NCI-H510A (cell line): ENCODE measurements around the gene GDPD5.
A peak's percentile ranks its signal among the peaks of the same experiment; 100 is the strongest.

Experiments used
- DNase-seq: peaks from one replicate; lab custom pipeline; 2025; lab: John Stamatoyannopoulos, UW

The GDPD5 gene, protein sequence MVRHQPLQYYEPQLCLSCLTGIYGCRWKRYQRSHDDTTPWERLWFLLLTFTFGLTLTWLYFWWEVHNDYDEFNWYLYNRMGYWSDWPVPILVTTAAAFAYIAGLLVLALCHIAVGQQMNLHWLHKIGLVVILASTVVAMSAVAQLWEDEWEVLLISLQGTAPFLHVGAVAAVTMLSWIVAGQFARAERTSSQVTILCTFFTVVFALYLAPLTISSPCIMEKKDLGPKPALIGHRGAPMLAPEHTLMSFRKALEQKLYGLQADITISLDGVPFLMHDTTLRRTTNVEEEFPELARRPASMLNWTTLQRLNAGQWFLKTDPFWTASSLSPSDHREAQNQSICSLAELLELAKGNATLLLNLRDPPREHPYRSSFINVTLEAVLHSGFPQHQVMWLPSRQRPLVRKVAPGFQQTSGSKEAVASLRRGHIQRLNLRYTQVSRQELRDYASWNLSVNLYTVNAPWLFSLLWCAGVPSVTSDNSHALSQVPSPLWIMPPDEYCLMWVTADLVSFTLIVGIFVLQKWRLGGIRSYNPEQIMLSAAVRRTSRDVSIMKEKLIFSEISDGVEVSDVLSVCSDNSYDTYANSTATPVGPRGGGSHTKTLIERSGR

DNA sequence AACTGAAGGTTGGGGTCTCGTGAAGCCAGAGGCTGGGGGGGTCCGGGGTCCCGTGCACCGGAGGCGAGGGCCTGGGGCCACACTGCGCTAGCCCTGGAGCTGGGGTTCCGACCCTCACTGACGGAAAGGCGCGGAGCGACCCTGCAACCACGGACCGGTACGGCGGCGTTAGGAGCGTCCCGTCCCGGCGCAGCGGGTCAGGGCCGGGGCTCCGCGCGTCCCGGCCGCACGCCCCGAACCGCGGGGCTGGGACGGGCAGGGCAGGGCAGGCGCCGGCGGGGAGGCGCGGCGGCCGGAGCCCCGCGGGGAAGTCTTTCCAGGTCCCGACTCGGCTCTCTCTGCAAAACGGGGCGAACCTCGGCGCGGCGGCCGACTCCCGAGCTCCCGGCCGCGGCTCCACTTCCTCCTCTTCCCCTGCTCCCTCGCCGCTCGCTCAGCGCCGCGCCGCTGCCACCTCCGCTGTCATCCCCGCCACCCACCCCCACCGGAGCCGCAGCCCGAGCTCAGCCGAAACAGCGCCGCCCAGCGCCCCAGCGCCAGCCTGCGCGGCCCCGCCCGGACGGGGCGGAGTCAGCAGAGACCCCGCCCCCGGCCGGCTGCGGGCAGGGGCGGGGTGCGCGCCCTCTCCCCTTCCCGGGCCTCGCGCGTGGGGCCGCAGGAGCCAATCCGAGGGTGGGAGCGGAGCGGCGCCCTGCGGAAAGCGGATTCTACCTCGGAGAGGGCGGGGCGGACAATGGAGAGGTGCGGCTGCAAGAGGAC lies at the start of gene GDPD5:
Gene GDPD5 (minus strand): TSS at position 509 of the 759 bp plus-strand sequence. CDS start 48,206 bp downstream, outside the sequence.
- peak; percentile 86 for DNase-seq

DNA sequence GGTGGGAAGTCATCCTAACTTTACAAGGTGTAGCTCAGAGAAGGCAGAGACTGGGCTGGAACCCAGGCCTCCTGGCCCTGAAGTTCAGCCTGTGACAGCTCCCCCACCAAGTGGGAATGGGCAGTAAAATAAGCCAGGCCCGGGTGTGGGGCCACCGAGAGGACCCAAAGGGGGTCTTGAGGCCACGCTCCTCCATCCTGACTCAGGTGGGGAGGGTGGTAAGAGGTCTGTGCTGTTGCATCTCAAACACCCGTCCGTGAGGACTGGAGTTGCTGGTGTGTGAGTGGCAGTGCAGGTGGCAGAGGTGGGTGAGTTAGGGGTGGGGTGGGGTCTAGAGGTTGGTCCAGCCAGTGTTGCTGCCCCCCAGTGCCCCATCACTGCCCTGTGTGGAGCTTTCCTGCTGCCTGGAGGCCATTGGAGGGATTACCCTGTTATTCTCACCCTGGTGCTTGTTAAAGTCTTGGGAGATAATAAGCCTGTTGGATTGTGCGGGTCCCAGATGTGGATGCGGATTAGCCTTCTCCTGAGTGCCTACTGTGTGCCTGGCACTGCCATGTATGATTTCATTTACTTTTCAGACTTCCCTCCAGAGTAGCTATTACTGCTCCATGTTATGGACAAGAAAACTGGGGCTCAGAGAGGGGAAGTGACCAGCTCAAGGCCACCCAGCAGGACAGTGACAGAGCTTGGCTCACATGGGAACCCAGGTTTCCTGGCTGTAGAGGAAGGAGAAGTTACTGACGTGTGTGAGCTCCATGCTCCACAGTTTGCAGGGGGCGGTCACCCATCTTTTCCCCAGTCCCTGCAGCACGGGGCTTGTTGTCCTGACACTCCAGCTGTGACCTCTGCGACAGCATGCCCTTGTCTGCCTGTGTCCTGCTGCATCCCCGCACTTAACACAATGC lies 49.2 kb upstream of the GDPD5 start:
- no peak for DNase-seq

DNA sequence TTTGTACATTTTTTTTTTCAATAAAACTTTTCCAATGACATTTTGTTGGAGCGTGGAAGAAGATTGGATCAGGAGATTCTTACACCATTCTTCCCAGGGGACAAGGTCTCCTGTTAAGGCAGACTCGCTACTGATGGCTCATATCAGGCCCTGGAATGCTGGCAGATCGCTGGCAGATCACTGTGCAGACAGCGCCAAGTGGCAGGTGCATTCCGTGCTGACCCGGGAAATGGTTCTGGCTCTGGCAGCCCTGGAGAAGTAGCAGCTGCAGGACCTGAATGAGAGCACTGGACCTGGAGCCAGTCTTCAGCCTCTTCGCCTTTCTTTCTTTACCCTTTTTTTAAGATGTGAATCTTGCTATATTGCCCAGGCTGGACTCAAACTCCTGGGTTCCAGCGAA lies 47.0 kb upstream of the GDPD5 start:
- no peak for DNase-seq

DNA sequence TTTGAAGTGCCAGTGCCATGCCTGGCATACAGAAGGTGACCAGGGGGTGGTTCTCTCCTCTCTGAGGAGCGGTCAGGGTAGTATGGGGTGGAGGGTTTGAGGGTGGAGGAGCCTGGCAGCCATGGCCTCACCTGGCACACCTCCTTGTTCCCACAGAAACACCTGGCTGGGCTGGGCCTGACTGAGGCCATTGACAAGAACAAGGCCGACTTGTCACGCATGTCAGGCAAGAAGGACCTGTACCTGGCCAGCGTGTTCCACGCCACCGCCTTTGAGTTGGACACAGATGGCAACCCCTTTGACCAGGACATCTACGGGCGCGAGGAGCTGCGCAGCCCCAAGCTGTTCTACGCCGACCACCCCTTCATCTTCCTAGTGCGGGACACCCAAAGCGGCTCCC lies 45.9 kb upstream of the GDPD5 start:
- no peak for DNase-seq

DNA sequence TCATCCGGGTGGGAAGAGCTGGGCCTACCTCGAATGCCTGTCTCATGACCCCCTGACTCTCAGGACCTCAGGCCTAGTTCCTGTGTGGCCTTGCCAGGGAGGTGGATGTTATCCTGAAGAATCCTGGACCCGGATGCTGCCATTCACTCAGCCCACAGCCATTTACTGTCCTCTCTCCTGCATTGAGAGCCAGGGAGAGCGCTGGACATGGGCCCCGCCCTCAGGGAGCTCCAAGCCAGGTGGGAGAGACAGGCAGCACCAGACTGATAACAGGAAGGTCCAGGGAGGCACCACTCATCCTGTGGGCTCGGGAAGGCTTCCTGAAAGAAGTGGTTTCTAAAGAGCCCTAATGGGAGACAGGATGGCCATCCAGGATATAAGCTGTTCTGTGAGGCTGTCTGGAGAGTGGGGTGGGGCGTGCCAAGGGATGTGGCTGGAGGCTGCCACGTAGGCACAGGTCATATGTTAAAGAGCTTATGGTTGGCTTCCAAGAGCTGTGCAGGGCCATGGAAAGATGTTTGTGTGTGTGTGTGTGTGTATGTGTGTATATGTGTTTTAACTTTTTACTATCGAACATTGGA lies 44.9 kb upstream of the GDPD5 start:
- DNase-seq = no peak

DNA sequence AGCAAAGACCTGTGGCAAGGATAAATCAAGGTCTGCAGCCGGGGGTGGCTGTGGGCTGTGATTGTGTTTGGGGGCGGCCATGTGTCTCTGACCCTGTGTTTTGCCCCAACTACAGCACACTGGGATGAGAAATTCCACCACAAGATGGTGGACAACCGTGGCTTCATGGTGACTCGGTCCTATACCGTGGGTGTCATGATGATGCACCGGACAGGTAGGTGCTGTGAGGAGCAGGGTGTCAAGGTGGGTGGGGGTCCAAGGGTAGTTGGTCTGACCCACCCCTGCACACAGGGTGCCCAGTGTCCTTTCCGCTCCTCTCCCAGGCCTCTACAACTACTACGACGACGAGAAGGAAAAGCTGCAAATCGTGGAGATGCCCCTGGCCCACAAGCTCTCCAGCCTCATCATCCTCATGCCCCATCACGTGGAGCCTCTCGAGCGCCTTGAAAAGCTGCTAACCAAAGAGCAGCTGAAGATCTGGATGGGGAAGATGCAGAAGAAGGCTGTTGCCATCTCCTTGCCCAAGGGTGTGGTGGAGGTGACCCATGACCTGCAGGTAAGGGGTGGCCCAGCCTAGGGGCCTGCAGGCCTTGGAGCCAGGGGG lies 43.0 kb upstream of the GDPD5 start:
- DNase-seq = no peak

DNA sequence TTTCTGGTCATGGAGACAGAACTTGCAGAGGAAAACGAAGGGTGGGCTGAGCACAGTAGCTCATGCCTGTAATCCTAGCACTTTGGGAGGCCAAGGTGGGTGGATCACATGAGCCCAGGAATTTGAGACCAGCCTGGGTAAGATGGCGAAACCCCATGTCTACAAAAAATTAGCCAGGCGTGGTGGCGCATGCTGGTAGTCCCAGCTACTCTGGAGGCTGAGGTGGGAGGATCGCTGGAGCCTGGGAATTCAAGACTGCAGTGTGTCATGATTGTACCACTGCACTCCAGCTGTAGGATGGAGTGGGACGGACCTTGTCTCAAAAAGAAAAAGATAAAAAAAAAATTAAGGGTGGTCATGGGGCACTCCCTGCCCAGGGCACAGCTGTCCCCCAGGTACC lies 42.2 kb upstream of the GDPD5 start:
- no peak for DNase-seq

DNA sequence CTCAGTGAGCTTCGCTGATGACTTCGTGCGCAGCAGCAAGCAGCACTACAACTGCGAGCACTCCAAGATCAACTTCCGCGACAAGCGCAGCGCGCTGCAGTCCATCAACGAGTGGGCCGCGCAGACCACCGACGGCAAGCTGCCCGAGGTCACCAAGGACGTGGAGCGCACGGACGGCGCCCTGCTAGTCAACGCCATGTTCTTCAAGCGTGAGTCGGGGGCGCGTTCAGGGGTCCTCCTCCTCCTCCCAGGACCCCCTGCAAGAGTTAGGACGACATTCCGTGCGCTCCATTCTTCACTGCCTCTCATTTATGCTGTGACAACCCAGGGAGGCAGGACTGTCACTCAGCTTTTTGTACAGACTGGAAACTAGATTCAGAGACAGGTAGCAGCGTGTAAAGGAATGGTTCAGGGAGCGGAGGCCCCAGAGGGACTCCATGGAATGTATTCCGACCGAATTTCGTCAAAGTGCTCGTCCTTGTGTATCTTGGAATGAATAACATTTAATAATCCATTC lies 41.1 kb upstream of the GDPD5 start:
- no peak for DNase-seq

DNA sequence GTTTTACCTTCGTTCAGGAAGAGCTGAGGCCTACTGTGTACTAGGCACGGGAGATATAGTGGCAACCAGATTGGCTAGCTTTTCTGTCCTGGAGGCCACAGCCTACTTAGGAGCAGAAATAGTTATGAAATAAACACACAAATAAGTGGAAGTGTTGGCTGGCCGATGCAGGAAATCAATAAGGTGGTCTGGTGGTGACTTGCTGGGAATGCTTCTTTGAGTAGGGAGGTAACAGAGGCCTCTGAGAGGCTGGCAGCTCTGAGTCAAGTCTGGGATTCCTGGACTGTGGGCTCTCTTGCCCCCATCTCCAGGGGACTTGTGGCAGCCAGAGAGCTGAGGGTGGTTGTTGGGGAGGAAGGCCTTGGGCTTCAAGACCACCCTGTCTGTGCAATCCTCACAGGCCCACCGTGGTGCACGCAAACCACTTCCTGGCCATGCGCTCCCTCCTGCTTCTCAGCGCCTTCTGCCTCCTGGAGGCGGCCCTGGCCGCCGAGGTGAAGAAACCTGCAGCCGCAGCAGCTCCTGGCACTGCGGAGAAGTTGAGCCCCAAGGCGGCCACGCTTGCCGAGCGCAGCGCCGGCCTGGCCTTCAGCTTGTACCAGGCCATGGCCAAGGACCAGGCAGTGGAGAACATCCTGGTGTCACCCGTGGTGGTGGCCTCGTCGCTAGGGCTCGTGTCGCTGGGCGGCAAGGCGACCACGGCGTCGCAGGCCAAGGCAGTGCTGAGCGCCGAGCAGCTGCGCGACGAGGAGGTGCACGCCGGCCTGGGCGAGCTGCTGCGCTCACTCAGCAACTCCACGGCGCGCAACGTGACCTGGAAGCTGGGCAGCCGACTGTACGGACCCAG lies 40.4 kb upstream of the GDPD5 start:
- DNase-seq = no peak

DNA sequence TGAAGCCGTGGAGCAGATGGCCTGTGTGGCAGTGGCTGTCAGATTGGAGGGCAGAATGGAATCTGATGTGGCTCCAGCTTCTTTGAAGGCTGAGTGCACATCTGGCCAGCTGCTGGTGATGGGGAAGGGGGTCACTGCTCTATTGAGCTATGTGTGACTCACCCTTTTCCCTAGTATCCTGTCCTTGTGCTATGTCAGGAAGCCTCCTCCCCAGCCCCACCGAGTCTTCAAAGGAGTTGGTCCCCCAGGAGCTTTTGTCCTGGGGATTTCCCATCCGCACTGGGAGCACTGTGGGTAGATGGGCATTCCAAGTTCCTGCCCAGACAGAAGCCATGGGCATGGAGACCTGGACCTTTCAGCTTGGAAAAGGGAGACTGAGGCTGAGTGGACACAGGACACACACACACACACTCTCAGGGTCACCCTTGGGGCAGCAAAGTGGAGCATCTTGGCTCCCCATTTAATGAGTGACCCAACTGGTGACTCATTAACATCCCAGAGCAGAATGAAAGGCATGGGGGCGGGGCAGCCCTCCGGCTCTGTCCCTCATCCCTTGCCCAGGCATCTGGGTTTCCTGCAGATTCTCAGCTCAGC lies 39.6 kb upstream of the GDPD5 start:
- no peak for DNase-seq

DNA sequence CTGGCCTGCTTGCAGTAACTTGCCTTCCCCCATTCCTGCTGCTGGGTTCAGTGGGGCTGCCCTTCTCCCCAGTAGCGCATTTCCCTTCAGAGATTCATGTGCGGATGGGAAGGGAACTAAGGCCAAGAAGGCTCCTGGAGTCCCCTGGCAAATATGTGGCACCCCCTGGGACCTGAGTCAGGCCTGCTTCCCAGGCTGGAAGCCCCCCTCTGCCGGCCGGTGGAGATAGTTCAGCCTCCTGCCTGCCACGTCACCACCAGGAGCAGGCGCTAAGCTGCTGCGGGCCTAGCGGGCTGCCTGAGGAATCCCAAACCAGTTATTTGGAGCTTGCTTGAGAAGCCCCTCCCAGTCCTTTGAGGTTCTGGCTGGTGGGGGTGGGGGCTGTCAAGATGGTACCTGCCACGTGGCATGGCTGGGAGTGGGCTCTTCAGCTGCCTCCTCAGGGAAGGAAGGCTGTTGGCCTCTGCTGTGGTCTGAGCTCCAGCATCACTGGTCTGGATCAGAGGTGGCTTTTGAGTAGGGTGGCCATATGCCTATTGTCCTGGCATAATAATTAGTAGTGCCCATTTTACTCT lies 38.3 kb upstream of the GDPD5 start:
- no peak for DNase-seq

DNA sequence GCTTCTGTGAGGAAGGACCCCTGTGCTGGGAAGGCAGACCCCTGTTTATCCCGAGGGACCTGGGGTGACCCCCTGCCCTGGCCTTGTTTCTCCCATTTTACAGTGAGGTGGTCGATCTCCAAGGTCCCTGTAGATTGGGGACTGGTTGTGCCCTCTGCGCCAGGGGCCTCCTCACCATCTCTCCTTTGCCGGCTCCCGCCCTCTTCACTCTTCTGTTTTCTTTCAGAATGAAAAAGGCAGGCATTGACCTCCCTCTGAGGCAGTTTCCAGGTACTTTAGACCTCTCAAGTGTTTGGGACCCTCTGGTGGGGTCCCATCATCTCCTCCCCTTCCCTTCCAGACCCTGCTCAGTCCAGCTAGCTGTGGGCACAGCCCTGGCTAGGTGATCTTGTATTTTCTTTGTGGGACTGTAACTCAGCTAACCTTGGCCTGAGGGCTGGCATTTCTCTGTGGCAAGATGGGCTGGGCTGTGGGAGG lies 37.8 kb upstream of the GDPD5 start:
- DNase-seq = no peak

DNA sequence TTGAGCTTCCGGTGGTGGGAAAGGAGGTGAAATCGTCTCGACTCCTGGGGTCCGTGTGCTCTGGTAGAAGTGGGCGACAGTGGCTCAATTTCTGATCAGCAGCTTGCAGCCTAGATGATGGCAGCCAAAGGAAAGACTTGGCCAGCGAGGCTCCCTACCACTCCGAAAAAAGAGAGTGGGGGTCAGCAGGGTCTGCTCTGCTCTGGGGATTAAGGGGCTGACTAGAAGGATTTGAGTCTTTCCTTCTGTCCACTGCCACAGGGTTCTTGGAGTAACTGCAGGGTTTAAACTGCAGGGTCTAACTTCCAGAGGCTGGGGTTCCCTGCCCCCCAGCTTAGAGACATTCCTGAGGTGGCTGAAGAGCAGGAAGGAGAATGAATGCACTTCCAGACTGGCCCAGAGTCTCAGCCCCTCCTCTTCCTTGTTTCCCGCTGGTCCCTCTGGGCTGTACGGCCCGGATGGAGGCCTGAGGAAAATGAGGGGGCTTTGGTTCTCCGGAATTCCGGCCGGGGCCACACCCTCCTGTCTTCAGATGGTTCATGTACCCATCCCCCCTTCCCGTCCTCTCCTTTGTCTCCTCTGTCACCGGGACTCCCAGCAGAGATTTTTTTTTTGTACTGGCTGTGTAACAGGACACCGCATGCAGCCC lies 37.2 kb upstream of the GDPD5 start:
- DNase-seq = no peak

DNA sequence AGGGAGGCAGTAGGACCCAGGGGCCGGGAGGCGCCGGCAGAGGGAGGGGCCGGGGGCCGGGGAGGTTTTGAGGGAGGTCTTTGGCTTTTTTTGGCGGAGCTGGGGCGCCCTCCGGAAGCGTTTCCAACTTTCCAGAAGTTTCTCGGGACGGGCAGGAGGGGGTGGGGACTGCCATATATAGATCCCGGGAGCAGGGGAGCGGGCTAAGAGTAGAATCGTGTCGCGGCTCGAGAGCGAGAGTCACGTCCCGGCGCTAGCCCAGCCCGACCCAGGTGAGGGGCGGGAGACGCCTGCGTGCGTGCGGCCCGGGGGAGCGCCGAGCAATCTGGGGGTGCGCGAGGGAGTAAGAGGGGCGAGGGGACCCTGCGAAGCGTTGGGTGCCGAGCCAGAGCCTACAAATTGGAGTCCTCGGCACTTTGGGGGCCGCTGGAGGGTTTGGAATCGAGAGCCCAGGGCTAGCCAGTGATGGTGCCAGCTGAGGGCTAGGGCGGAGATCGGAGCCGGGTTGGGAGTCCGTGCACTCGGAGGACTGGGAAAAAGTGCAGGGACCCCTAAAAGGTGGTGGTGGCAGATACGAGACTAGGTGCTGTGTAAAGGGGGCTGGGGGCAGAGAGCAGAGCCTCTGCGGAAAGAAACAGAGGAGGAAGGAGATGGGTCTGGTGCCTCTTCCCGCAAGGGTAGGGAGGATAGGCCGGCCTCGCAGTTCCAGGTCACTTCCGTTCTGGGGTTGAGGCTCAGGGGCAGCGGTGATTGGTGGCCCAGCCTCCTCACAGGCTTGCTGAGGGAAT lies 36.5 kb upstream of the GDPD5 start, which contains the start of gene SERPINH1:
Gene SERPINH1 (plus strand): TSS at position 206 of the 788 bp plus-strand sequence. CDS start 4,097 bp downstream, outside the sequence.
- peak; percentile 63 for DNase-seq

DNA sequence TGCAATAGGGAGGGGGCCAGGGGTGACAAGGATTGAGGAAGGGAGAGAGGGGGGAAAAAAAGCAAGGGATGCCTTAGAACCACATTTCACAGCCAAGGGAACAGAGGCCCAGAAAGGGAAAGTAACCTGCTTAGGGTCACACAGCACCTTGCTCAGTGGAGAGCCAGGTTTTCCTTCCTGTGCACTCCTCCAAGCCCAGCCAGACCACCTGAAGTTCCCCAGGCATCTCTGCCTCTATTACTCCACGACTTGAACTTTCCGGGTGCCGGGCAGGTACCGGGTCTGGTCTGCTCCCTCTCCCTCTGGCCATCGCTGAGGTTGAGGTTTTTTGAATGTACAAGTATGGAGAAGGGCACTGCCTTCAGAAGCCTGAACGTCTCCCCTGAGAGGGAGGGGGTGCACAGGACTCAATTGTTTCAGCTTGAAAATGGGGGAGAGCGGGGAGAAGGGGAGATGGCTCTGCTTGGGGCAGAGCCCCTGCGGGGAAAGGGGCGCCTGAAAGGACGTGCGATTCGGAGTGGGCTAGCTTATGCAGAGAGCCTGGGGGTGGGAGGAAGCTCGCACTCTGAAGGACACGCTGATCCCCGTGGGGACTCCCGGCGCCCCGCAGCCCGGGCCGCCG lies 35.8 kb upstream of the GDPD5 start:
- no peak for DNase-seq

DNA sequence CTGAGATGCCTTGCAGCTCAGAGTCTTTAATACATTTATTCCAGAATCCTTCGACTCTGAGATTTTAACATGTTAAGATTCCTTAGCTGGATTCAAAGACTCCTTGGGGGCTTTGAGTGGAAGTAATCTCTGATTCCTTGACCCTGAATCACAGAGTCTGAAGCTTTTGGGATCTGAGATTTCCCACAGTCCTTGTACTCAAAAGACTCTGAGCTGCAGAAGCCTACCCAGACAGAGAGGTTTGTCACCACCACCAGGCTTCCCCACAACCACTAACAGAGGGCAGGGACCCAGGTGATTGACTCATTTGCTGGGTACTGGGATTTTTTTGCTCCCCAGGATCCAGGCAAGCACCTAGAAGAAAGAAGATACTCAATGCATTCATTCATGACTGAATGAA lies 34.9 kb upstream of the GDPD5 start:
- no peak for DNase-seq
